MM.1S (cell line): ENCODE data around the gene RAP1GDS1.

Experiments
- EZH2 ChIP-seq: fragments of 300-600 bp; sonication (generic); optimal IDR thresholded peaks from 2 replicates; pipeline ENCODE3; 2017; ENCODE audit warnings: low read depth, mild to moderate bottlenecking, antibody characterized with exemption, low read length, mixed read lengths
- TF ChIP-seq, protein P1 (sequence below): fragments of 300-600 bp; sonication (generic); IDR thresholded peaks from 2 replicates; pipeline ENCODE4 v1.5.1; 2016; ENCODE audit warnings: antibody characterized with exemption, low read length, mixed read lengths

GRCh38 chr4:98467627-98468072, 206.5 kb downstream of the RAP1GDS1 start:
- TF ChIP-seq, protein P1, sequence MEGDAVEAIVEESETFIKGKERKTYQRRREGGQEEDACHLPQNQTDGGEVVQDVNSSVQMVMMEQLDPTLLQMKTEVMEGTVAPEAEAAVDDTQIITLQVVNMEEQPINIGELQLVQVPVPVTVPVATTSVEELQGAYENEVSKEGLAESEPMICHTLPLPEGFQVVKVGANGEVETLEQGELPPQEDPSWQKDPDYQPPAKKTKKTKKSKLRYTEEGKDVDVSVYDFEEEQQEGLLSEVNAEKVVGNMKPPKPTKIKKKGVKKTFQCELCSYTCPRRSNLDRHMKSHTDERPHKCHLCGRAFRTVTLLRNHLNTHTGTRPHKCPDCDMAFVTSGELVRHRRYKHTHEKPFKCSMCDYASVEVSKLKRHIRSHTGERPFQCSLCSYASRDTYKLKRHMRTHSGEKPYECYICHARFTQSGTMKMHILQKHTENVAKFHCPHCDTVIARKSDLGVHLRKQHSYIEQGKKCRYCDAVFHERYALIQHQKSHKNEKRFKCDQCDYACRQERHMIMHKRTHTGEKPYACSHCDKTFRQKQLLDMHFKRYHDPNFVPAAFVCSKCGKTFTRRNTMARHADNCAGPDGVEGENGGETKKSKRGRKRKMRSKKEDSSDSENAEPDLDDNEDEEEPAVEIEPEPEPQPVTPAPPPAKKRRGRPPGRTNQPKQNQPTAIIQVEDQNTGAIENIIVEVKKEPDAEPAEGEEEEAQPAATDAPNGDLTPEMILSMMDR = peak; percentile 80
- no peak for TF ChIP-seq EZH2
